Esophagus muscularis mucosa (tissue), 4 donors: ENCODE measurements around the gene TSPYL4. TPM values are rescaled to one million over a fixed set of nuclear protein-coding genes. Genes with fewer than 3 reads are reported as not detected.
A peak's percentile ranks its signal among the peaks of the same experiment; 100 is the strongest.

Source experiments
- DNase-seq: peaks from one replicate; pipeline ENCODE4 v3.0.0-alpha.2; 2017; ENCODE audit errors: extremely low spot score
- H3K27ac ChIP-seq, 4 donors: fragments of 200-600 bp; sonication (generic); replicated peaks in 1 of 4; 1 replicate in 3 of 4; 2 replicates in 1 of 4; pipeline ENCODE4 v1.5.1; 2016 to 2019; ENCODE audit warnings: mild to moderate bottlenecking in 1 of 4
- H3K27me3 ChIP-seq, 4 donors: fragments of 200-600 bp; sonication (generic); one replicate each; pipeline versions ENCODE4 v1.5.1 to v1.6.0; 2016 to 2019
- H3K36me3 ChIP-seq, 4 donors: fragments of 200-600 bp; sonication (generic); one replicate each; pipeline ENCODE4 v1.5.1; 2016 to 2019
- H3K4me1 ChIP-seq, 4 donors: fragments of 200-600 bp; sonication (generic); one replicate each; pipeline ENCODE4 v1.5.1; 2016 to 2019
- H3K4me3 ChIP-seq, 4 donors: fragments of 200-600 bp; sonication (generic); 1 replicate in 2 of 4; 2 replicates in 2 of 4; pipeline ENCODE4 v1.5.1; 2016 to 2019; ENCODE audit warnings: mild to moderate bottlenecking in 4 of 4, moderate library complexity in 1 of 4
- H3K9me3 ChIP-seq, 4 donors: fragments of 200-600 bp; sonication (generic); 1 replicate in 3 of 4; 2 replicates in 1 of 4; pipeline ENCODE4 v1.5.1; 2016 to 2019
- CTCF ChIP-seq, 3 experiments: fragments of 200-600 bp in 2 of 3; fragments of 450-650 bp in 1 of 3; sonication (generic) in 2 of 3; IDR thresholded peaks; one replicate each; pipeline ENCODE4 v1.5.1; 2017 to 2019; ENCODE audit warnings: antibody characterized with exemption in 3 of 3, mild to moderate bottlenecking in 2 of 3, moderate library complexity in 1 of 3
- EP300 ChIP-seq: sonication (generic); formaldehyde crosslinking; IDR thresholded peaks from one replicate; pipeline ENCODE4 v1.6.1; 2017; ENCODE audit warnings: antibody characterized with exemption
- POLR2A ChIP-seq: fragments of 450-650 bp; IDR thresholded peaks from one replicate; pipeline ENCODE4 v1.6.1; 2017; ENCODE audit warnings: antibody characterized with exemption, moderate library complexity, mild to moderate bottlenecking, low read depth
- POLR2AphosphoS5 ChIP-seq, 2 donors: sonication (generic); formaldehyde crosslinking; IDR thresholded peaks; one replicate each; pipeline ENCODE4 v1.6.1; 2017; ENCODE audit warnings: antibody characterized with exemption in 2 of 2
- WGBS: methylation state at CpG from one replicate; pipeline ENCODE4 v1.1.5; 2018; 5-methylcytosine and 5-hydroxymethylcytosine counted together
- intact Hi-C: fragments of 100-400 bp; cut with DNase I; formaldehyde crosslinking; loops from one replicate; pipeline ENCODE4 v1.15.1; 2023
- total RNA-seq, 4 donors: library from RNA; depleted of rRNA; stranded (reverse); fragments of >200 nt; gene quantifications; one replicate each; pipeline versions ENCODE4 v1.1.0 to v1.2.1, GENCODE V29; 2016

The TSPYL4 gene
- total RNA-seq, 4 donors from 2014 or later = 14.4 to 22.8 (median 18.4) TPM

GRCh38 chr6:116278481-116278829 lies 24.6 kb upstream of the TSPYL4 start:
- Histone ChIP-seq H3K27ac (peak overlapping the region; percentile 95 to 99 (median 98)), H3K36me3 (peaks cover 0 to 17% (median 10%) of the 10 kb centered on the region in 4 donors), H3K4me3 (peak overlapping the region; percentile 78 to 95 (median 84)), H3K4me1 (peaks cover 42 to 62% (median 58%) of the 10 kb centered on the region in 4 donors), H3K9me3 (no peaks in the 10 kb centered on the region), H3K27me3 (no peaks in the 10 kb centered on the region)
- TF ChIP-seq POLR2AphosphoS5 (IDR thresholded peaks at IDR 0.05) = no peak
- TF ChIP-seq POLR2A = no peak
- no peak for TF ChIP-seq CTCF (IDR thresholded peaks at IDR 0.05)
- no peak for TF ChIP-seq EP300
- DNase-seq = no peak
- intact Hi-C loops = no loop called here
- 79% methylated on average over 10 of the region's 11 CpGs for WGBS

GRCh38 chr6:116277124-116277523 lies 23.2 kb upstream of the TSPYL4 start:
- H3K27ac ChIP-seq = peak overlapping the region; percentile 95 to 99 (median 98)
- 17% methylated on average over 3 of the region's 3 CpGs for WGBS
- no peaks in the 10 kb centered on the region for H3K27me3 ChIP-seq
- H3K4me3 ChIP-seq = peak overlapping the region; percentile 78 to 95 (median 84)
- intact Hi-C loops = no loop called here
- peaks cover 0 to 22% (median 17%) of the 10 kb centered on the region in 4 donors for H3K36me3 ChIP-seq
- H3K9me3 ChIP-seq = no peaks in the 10 kb centered on the region
- H3K4me1 ChIP-seq = peaks cover 42 to 68% (median 61%) of the 10 kb centered on the region in 4 donors
- no peak for TF ChIP-seq EP300
- no peak for TF ChIP-seq POLR2AphosphoS5 (IDR thresholded peaks at IDR 0.05)
- TF ChIP-seq CTCF (IDR thresholded peaks at IDR 0.05) = no peak
- TF ChIP-seq POLR2A = no peak
- no peak for DNase-seq

GRCh38 chr6:116271149-116271708 lies 17.4 kb upstream of the TSPYL4 start:
- peaks cover 0 to 21% (median 17%) of the 10 kb centered on the region in 4 donors for H3K36me3 ChIP-seq
- H3K27me3 ChIP-seq = no peaks in the 10 kb centered on the region
- WGBS = 81% methylated on average over 2 of the region's 2 CpGs
- no peaks in the 10 kb centered on the region for H3K9me3 ChIP-seq
- no peak for TF ChIP-seq EP300
- no peak for TF ChIP-seq CTCF (IDR thresholded peaks at IDR 0.05)
- TF ChIP-seq POLR2AphosphoS5 (IDR thresholded peaks at IDR 0.05) = no peak
- TF ChIP-seq POLR2A = no peak
- H3K4me3 ChIP-seq = no peak overlapping the region
- DNase-seq = no peak
- no peak overlapping the region for H3K27ac ChIP-seq
- intact Hi-C loops = loop anchor here (5.0 kb wide), 1 partner anchor 266 kb away; no protein-coding TSS in a partner anchor
- H3K4me1 ChIP-seq = peaks cover 18 to 48% (median 27%) of the 10 kb centered on the region in 4 donors

GRCh38 chr6:116268589-116269293 lies 14.9 kb upstream of the TSPYL4 start:
- Histone ChIP-seq H3K4me3 (no peak overlapping the region), H3K4me1 (peaks cover 0 to 24% (median 4%) of the 10 kb centered on the region in 4 donors), H3K36me3 (peaks cover 0 to 20% (median 9%) of the 10 kb centered on the region in 4 donors), H3K27ac (no peak overlapping the region), H3K27me3 (no peaks in the 10 kb centered on the region), H3K9me3 (no peaks in the 10 kb centered on the region)
- intact Hi-C loops = no loop called here
- TF ChIP-seq CTCF (IDR thresholded peaks at IDR 0.05) (peak; percentile 60 to 78 (median 62)), EP300 (no peak)
- 23% methylated on average over 3 of the region's 3 CpGs for WGBS
- no peak for DNase-seq
